ENCODE data around the gene PRPF40A.

PRPF40A gene

GRCh38 chr2:152609699-152610098 lies 107.6 kb downstream of the PRPF40A start:
- TF ChIP-seq, protein P1, sequence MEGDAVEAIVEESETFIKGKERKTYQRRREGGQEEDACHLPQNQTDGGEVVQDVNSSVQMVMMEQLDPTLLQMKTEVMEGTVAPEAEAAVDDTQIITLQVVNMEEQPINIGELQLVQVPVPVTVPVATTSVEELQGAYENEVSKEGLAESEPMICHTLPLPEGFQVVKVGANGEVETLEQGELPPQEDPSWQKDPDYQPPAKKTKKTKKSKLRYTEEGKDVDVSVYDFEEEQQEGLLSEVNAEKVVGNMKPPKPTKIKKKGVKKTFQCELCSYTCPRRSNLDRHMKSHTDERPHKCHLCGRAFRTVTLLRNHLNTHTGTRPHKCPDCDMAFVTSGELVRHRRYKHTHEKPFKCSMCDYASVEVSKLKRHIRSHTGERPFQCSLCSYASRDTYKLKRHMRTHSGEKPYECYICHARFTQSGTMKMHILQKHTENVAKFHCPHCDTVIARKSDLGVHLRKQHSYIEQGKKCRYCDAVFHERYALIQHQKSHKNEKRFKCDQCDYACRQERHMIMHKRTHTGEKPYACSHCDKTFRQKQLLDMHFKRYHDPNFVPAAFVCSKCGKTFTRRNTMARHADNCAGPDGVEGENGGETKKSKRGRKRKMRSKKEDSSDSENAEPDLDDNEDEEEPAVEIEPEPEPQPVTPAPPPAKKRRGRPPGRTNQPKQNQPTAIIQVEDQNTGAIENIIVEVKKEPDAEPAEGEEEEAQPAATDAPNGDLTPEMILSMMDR (IDR thresholded peaks at IDR 0.05), result no peak

- TF ChIP-seq, protein P1 (IDR thresholded peaks at IDR 0.05), result no peak
These were observed 108.1 kb downstream of the PRPF40A start for GRCh38 chr2:152609154-152609553.

DNA sequence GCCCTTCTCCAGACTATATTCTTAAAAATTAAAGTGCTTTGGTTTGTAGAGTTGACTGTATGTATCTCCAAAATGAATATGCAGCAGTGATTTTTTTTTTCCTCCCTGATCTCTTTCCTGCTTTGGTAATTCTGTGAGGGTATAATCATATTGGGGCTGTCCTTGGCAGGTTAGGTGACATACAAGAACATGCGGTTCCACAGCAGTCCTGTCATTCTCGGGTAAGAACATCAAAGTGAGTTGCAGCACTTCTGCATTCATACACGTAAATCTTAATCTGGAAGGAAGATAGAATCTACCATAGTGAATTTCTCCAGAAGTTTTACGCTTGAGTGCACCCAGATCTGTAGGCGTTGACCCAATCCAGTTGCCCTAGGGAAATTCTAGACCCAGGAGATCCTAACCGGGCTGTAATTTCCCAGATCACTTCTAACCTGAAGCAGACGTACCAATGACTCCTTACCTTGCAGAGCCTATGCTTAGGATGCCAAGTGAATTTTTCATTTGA lies 109.4 kb downstream of the PRPF40A start:
- TF ChIP-seq, protein P1 (IDR thresholded peaks at IDR 0.05), result no peak

- TF ChIP-seq, protein P1 (IDR thresholded peaks at IDR 0.05), result no peak
These were observed 110.3 kb downstream of the PRPF40A start for GRCh38 chr2:152606941-152607340.

DNA sequence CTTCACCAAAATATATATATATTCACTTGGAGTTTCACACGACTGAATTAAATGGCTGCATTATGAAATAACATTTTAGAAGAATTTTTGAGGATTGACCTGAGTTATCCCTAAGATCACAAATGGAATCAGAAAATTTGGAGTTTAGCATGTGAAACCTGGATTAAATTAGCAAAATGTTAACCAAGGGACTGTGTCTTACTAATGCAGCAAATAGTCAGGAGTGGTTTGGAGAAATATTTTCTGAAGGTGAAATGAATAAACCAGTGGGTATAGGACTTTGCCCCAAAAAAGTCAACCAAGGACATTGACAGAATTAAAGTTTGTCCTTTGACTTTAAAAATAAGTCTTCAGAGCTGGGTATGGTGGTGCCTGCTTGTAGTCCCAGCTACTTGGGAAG lies 111.2 kb downstream of the PRPF40A start:
- TF ChIP-seq, protein P1 (IDR thresholded peaks at IDR 0.05), result no peak

DNA sequence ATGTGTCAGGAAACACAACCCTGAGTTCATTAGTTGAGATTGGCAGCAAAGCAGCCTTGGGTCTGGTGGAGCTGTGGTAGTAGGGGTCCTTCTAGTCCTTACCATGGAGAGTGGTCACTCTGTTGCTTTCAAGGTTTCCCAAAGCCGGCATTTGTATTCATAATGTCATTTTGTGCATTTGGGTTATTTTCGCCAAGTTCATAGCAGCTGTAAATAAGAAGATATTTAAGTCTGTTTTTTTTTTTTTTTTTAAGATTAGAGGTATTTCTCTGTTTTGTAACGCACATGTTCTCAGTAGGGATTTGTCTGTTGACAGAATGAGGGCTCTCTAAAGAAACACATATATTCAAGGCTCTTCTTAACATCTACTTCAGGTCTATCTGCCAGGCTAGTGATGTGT lies 114.1 kb downstream of the PRPF40A start:
- TF ChIP-seq, protein P1 (IDR thresholded peaks at IDR 0.05), result no peak

DNA sequence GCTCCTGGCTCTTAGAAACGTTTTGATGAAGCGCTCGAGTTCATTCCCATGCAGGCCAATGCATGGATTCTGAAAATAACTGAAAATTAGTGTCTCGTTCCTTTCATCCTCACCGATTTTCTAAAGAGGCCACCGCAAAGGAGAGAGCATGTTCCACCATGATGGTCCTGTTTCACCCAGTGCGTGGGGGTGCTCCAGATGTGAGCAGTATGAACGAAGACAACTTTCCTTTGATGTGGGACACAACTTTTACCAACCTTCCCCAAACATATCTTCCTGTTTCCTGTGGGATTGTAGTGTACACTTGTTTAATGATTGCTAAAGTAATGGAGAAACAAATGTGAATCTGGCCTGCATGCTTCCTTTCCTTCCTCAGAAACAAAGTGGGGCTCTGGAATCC lies 114.5 kb downstream of the PRPF40A start:
- TF ChIP-seq, protein P1 (IDR thresholded peaks at IDR 0.05), result no peak
